ENCODE results near the gene EPHB1.

GRCh38 chr3:135133905-135134683 lies 339.0 kb downstream of the EPHB1 start:
- no peak for TF ChIP-seq CTCF (conservative IDR thresholded peaks at IDR 0.05 in 1 of 2, IDR thresholded peaks at IDR 0.05 in 1 of 2; ENCODE audit: extremely low read depth in 1 of 2, insufficient read depth in 1 of 2, low read depth in 1 of 2, low read length in 2 of 2)
- TF ChIP-seq EZH2 (IDR thresholded peaks at IDR 0.05; ENCODE audit: borderline replicate concordance, low read length), result no peak

All from mammary epithelial cell (primary cell).